CD8-positive, alpha-beta memory T cell (primary cell): ENCODE data around the gene RBM12. TPM values are rescaled to one million over a fixed set of nuclear protein-coding genes. Genes with fewer than 3 reads are reported as not detected.

Source experiments
- CTCF ChIA-PET: fragments of 350-600 bp; sonication (Branson Sonifier 250); formaldehyde crosslinking; loops from one replicate; lab custom pipeline; 2021; ENCODE audit warnings: antibody characterized with exemption; lab: Charles Lee
- POLR2A ChIA-PET: fragments of 350-600 bp; sonication (Branson Sonifier 250); formaldehyde crosslinking; loops from one replicate; lab custom pipeline; 2021; ENCODE audit warnings: antibody characterized with exemption; lab: Charles Lee
- DNase-seq, 5 donors: peaks; one replicate each; pipeline versions ENCODE4 v3.0.0 to v3.0.0-alpha.2; 2020 to 2022; ENCODE audit warnings: mixed read lengths in 1 of 5
- H3K27ac ChIP-seq: one replicate; pipeline ENCODE4 v1.7.0; 2013; ENCODE audit warnings: low read depth, mild to moderate bottlenecking, low read length, moderate library complexity
- H3K27me3 ChIP-seq: 2 replicates; pipeline ENCODE4 v1.7.0; 2013; ENCODE audit warnings: low read length, mild to moderate bottlenecking; ENCODE audit not compliant: insufficient read depth, poor library complexity, severe bottlenecking
- H3K36me3 ChIP-seq: 2 replicates; pipeline ENCODE4 v1.7.0; 2013; ENCODE audit warnings: mild to moderate bottlenecking, low read length, moderate library complexity; ENCODE audit not compliant: insufficient read depth
- H3K4me1 ChIP-seq: 2 replicates; pipeline ENCODE4 v1.7.0; 2013; ENCODE audit warnings: mild to moderate bottlenecking, low read length, moderate library complexity; ENCODE audit not compliant: insufficient read depth
- H3K4me3 ChIP-seq: 2 replicates; pipeline ENCODE4 v1.7.0; 2013; ENCODE audit warnings: mild to moderate bottlenecking, low read length
- H3K9me3 ChIP-seq: 2 replicates; pipeline ENCODE4 v1.7.0; 2013; ENCODE audit warnings: mild to moderate bottlenecking, low read length
- H3K27ac Mint-ChIP-seq, 8 donors: one replicate each; pipeline ENCODE4 v1.8.0; 2020 to 2021; ENCODE audit warnings: mixed read lengths in 8 of 8, mild to moderate bottlenecking in 6 of 8, inconsistent platforms in 3 of 8, moderate library complexity in 3 of 8
- H3K27me3 Mint-ChIP-seq, 2 donors: one replicate each; pipeline ENCODE4 v1.8.0; 2020 to 2021; ENCODE audit warnings: mixed read lengths in 2 of 2, mild to moderate bottlenecking in 1 of 2, moderate library complexity in 1 of 2
- H3K36me3 Mint-ChIP-seq, 3 donors: one replicate each; pipeline ENCODE4 v1.8.0; 2020 to 2021; ENCODE audit warnings: mixed read lengths in 3 of 3, inconsistent platforms in 1 of 3, mild to moderate bottlenecking in 1 of 3
- H3K4me1 Mint-ChIP-seq, 3 donors: one replicate each; pipeline ENCODE4 v1.8.0; 2020 to 2021; ENCODE audit warnings: mixed read lengths in 3 of 3, inconsistent platforms in 1 of 3, mild to moderate bottlenecking in 1 of 3
- H3K4me3 Mint-ChIP-seq, 7 donors: one replicate each; pipeline ENCODE4 v1.8.0; 2020 to 2021; ENCODE audit warnings: mixed read lengths in 7 of 7, mild to moderate bottlenecking in 6 of 7, moderate library complexity in 4 of 7, inconsistent platforms in 2 of 7
- H3K9me3 Mint-ChIP-seq, 5 donors: one replicate each; pipeline ENCODE4 v1.8.0; 2020 to 2022; ENCODE audit warnings: mixed read lengths in 5 of 5, mild to moderate bottlenecking in 3 of 5, moderate library complexity in 2 of 5, inconsistent platforms in 1 of 5
- polyA plus RNA-seq: library from polyadenylated mRNA; unstranded; fragments of 300-500 nt; fragmentation: Illumina TruSeq; gene quantifications from one replicate; pipeline ENCODE4 v1.2.3, GENCODE V29; 2021
- total RNA-seq, 2 experiments: library from RNA; stranded (reverse); gene quantifications; one replicate each; pipeline ENCODE4 v1.2.3, GENCODE V29; 2021

The RBM12 gene
- total and polyA plus RNA-seq, 3 experiments from 2014 or later: 46.1 to 110 (median 103) TPM

GRCh38 chr20:35637276-35637675 is 27.4 kb downstream of the RBM12 start:
- H3K4me3 Mint-ChIP-seq: no peak overlapping the region
- peak overlapping the region in 6 of 8 donors; percentile 27 to 68 (median 51) for H3K27ac Mint-ChIP-seq
- Histone ChIP-seq H3K9me3 (no peaks in the 10 kb centered on the region), H3K27me3 (no peaks in the 10 kb centered on the region), H3K27ac (no peak overlapping the region), H3K36me3 (peaks cover 7% of the 10 kb centered on the region), H3K4me1 (peaks cover 15% of the 10 kb centered on the region), H3K4me3 (no peak overlapping the region)
- no peak for DNase-seq
- POLR2A ChIA-PET: no interaction called here
- peaks cover 60 to 80% (median 74%) of the 10 kb centered on the region in 3 donors for H3K4me1 Mint-ChIP-seq
- H3K9me3 Mint-ChIP-seq: no peaks in the 10 kb centered on the region
- H3K27me3 Mint-ChIP-seq: no peaks in the 10 kb centered on the region
- H3K36me3 Mint-ChIP-seq: peaks cover 0 to 19% (median 4%) of the 10 kb centered on the region in 3 donors
- CTCF ChIA-PET: no interaction called here

GRCh38 chr20:35636095-35636494 is 28.6 kb downstream of the RBM12 start:
- CTCF ChIA-PET: no interaction called here
- Mint-ChIP-seq H3K27me3 (no peaks in the 10 kb centered on the region), H3K27ac (peak overlapping the region in 6 of 8 donors; percentile 64 to 84 (median 74)), H3K36me3 (peaks cover 0 to 31% (median 4%) of the 10 kb centered on the region in 3 donors), H3K4me3 (no peak overlapping the region), H3K9me3 (no peaks in the 10 kb centered on the region), H3K4me1 (peaks cover 54 to 69% (median 62%) of the 10 kb centered on the region in 3 donors)
- H3K36me3 ChIP-seq: peaks cover 19% of the 10 kb centered on the region
- POLR2A ChIA-PET: no interaction called here
- no peaks in the 10 kb centered on the region for H3K9me3 ChIP-seq
- H3K4me1 ChIP-seq: peaks cover 11% of the 10 kb centered on the region
- no peak for DNase-seq
- H3K4me3 ChIP-seq: no peak overlapping the region
- no peak overlapping the region for H3K27ac ChIP-seq
- H3K27me3 ChIP-seq: no peaks in the 10 kb centered on the region

- H3K27ac Mint-ChIP-seq: peak overlapping the region in 7 of 8 donors; percentile 62 to 84 (median 75)
- H3K9me3 Mint-ChIP-seq: no peaks in the 10 kb centered on the region
Observed at GRCh38 chr20:35635652-35636051, 29.0 kb downstream of the RBM12 start.

GRCh38 chr20:35632539-35633115 is 32.1 kb downstream of the RBM12 start:
- DNase-seq: no peak
- peak overlapping the region; percentile 27 for H3K27ac ChIP-seq
- Mint-ChIP-seq H3K4me1 (peaks cover 27 to 36% (median 33%) of the 10 kb centered on the region in 3 donors), H3K9me3 (no peaks in the 10 kb centered on the region), H3K4me3 (no peak overlapping the region), H3K36me3 (peaks cover 0 to 61% (median 10%) of the 10 kb centered on the region in 3 donors), H3K27me3 (no peaks in the 10 kb centered on the region), H3K27ac (peak overlapping the region in 6 of 8 donors; percentile 48 to 96 (median 73))
- H3K9me3 ChIP-seq: no peaks in the 10 kb centered on the region
- H3K4me1 ChIP-seq: no peaks in the 10 kb centered on the region
- H3K36me3 ChIP-seq: peaks cover 36% of the 10 kb centered on the region
- ChIA-PET CTCF (interaction anchor here (0.5 to 4.9 kb wide), 2 partner anchors 13 to 202 kb away, joined by 3 to 26 read pairs; no protein-coding TSS in a partner anchor), POLR2A (no interaction called here)
- H3K27me3 ChIP-seq: no peaks in the 10 kb centered on the region
- no peak overlapping the region for H3K4me3 ChIP-seq

More at GRCh38 chr20:35635652-35636051, 29.0 kb downstream of the RBM12 start:
- H3K4me3 ChIP-seq: no peak overlapping the region
- H3K27me3 Mint-ChIP-seq: no peaks in the 10 kb centered on the region
- peaks cover 0 to 35% (median 4%) of the 10 kb centered on the region in 3 donors for H3K36me3 Mint-ChIP-seq
- POLR2A ChIA-PET: no interaction called here
- peaks cover 11% of the 10 kb centered on the region for H3K4me1 ChIP-seq
- peaks cover 50 to 64% (median 58%) of the 10 kb centered on the region in 3 donors for H3K4me1 Mint-ChIP-seq
- no peaks in the 10 kb centered on the region for H3K9me3 ChIP-seq
- H3K36me3 ChIP-seq: peaks cover 24% of the 10 kb centered on the region
- no peaks in the 10 kb centered on the region for H3K27me3 ChIP-seq
- CTCF ChIA-PET: interaction anchor here (1.8 kb wide), 1 partner anchor 14 kb away, joined by 3 read pairs; no protein-coding TSS in a partner anchor
- no peak overlapping the region for H3K27ac ChIP-seq
- peak overlapping the region in 1 of 7 donors; percentile 61 for H3K4me3 Mint-ChIP-seq
- DNase-seq: no peak

- Histone ChIP-seq H3K4me3 (no peak overlapping the region), H3K9me3 (no peaks in the 10 kb centered on the region), H3K36me3 (peaks cover 41% of the 10 kb centered on the region), H3K27me3 (no peaks in the 10 kb centered on the region), H3K4me1 (no peaks in the 10 kb centered on the region), H3K27ac (no peak overlapping the region)
- DNase-seq: no peak
- CTCF ChIA-PET: interaction anchor here (4.9 kb wide), 1 partner anchor 11 kb away, joined by 26 read pairs; no protein-coding TSS in a partner anchor
- POLR2A ChIA-PET: interaction anchor here (0.6 to 1.3 kb wide), 2 partner anchors 33 to 95 kb away, joined by 3 to 4 read pairs; no protein-coding TSS in a partner anchor
- H3K9me3 Mint-ChIP-seq: no peaks in the 10 kb centered on the region
- no peak overlapping the region for H3K4me3 Mint-ChIP-seq
- H3K27me3 Mint-ChIP-seq: no peaks in the 10 kb centered on the region
- peak overlapping the region in 3 of 8 donors; percentile 12 to 79 (median 66) for H3K27ac Mint-ChIP-seq
- H3K36me3 Mint-ChIP-seq: peaks cover 1 to 78% (median 13%) of the 10 kb centered on the region in 3 donors
- peaks cover 12 to 18% (median 14%) of the 10 kb centered on the region in 3 donors for H3K4me1 Mint-ChIP-seq
Observed at GRCh38 chr20:35630636-35631035, 34.1 kb downstream of the RBM12 start.

GRCh38 chr20:35629427-35630145 is 35.1 kb downstream of the RBM12 start:
- no peaks in the 10 kb centered on the region for H3K9me3 Mint-ChIP-seq
- peaks cover 4 to 8% (median 5%) of the 10 kb centered on the region in 3 donors for H3K4me1 Mint-ChIP-seq
- Histone ChIP-seq H3K4me3 (no peak overlapping the region), H3K36me3 (peaks cover 41% of the 10 kb centered on the region), H3K27me3 (no peaks in the 10 kb centered on the region), H3K4me1 (no peaks in the 10 kb centered on the region), H3K27ac (no peak overlapping the region), H3K9me3 (no peaks in the 10 kb centered on the region)
- H3K27ac Mint-ChIP-seq: peak overlapping the region in 3 of 8 donors; percentile 17 to 81 (median 45)
- H3K27me3 Mint-ChIP-seq: no peaks in the 10 kb centered on the region
- DNase-seq: no peak
- POLR2A ChIA-PET: interaction anchor here (0.6 kb wide), 1 partner anchor 96 kb away, joined by 4 read pairs; no protein-coding TSS in a partner anchor
- H3K36me3 Mint-ChIP-seq: peaks cover 4 to 80% (median 16%) of the 10 kb centered on the region in 3 donors
- no peak overlapping the region for H3K4me3 Mint-ChIP-seq
- CTCF ChIA-PET: interaction anchor here (4.9 kb wide), 1 partner anchor 10 kb away, joined by 26 read pairs; no protein-coding TSS in a partner anchor

- no peak overlapping the region for H3K4me3 ChIP-seq
- no peaks in the 10 kb centered on the region for H3K27me3 ChIP-seq
- Mint-ChIP-seq H3K4me3 (no peak overlapping the region), H3K36me3 (peaks cover 4 to 65% (median 12%) of the 10 kb centered on the region in 3 donors), H3K4me1 (no peaks in the 10 kb centered on the region), H3K27ac (peak overlapping the region in 1 of 8 donors; percentile 42), H3K9me3 (no peaks in the 10 kb centered on the region), H3K27me3 (no peaks in the 10 kb centered on the region)
- ChIA-PET CTCF (interaction anchor here (0.6 to 0.9 kb wide), 2 partner anchors 9 to 59 kb away, joined by 3 read pairs; no protein-coding TSS in a partner anchor), POLR2A (no interaction called here)
- no peaks in the 10 kb centered on the region for H3K9me3 ChIP-seq
- no peak overlapping the region for H3K27ac ChIP-seq
- DNase-seq: no peak
- peaks cover 32% of the 10 kb centered on the region for H3K36me3 ChIP-seq
- H3K4me1 ChIP-seq: no peaks in the 10 kb centered on the region
Observed at GRCh38 chr20:35627121-35627520, 37.6 kb downstream of the RBM12 start.
